ENCODE data around the gene SPINK4.
A peak's percentile ranks its signal among the peaks of the same experiment; 100 is the strongest.

SPINK4 gene

GRCh38 chr9:33257276-33257675 lies 17.3 kb downstream of the SPINK4 start:
- DNase-seq (ENCODE audit: low read depth in 2 of 2): no peak

DNA sequence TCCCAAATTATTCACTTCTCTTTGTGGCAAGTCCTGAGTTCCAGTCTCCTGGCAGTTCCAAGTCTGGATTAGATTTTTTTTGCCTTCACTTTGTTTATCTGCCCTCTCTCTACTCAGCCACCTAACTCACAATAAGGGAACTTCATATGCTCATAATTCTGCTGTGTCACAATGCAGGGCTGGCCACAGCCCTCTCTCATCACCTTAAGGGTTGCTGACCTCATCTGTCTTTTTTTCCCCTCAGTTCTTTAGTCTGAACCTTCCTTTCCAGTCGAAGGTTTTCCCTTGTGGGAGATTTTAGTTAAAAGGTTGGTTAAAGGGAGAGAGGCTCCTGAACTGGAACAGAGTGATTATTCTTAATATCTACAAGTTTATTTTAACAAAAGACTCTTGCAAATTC lies 20.4 kb downstream of the SPINK4 start:
- DNase-seq (ENCODE audit: low read depth in 2 of 2): no peak

GRCh38 chr9:33263131-33264002 lies 23.4 kb downstream of the SPINK4 start:
- no peak for DNase-seq (ENCODE audit: low read depth in 2 of 2)

DNA sequence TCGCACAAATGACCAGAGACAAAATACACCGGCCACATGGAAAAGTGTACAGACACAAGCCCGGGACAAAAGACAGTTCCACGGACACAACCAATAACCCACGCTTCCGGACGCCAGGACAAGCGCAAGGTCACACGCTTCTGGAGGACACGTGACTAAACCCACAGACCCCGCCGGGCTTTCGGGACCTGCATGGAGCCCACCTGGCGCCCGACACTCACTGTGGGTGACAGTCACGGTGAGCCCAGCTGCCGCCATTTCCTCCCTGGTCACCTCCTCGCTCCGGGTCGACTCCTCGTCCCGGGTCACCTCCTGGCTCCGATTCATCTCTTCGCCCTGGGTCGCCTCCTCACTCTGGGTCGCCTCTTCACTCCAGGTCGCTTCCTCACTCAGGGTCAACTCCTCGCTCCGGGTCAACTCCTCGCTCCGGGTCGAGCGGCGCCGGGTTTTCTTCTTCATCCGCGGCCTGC lies 24.1 kb downstream of the SPINK4 start:
- DNase-seq (ENCODE audit: low read depth in 2 of 2): peak; percentile 7 to 32

DNA sequence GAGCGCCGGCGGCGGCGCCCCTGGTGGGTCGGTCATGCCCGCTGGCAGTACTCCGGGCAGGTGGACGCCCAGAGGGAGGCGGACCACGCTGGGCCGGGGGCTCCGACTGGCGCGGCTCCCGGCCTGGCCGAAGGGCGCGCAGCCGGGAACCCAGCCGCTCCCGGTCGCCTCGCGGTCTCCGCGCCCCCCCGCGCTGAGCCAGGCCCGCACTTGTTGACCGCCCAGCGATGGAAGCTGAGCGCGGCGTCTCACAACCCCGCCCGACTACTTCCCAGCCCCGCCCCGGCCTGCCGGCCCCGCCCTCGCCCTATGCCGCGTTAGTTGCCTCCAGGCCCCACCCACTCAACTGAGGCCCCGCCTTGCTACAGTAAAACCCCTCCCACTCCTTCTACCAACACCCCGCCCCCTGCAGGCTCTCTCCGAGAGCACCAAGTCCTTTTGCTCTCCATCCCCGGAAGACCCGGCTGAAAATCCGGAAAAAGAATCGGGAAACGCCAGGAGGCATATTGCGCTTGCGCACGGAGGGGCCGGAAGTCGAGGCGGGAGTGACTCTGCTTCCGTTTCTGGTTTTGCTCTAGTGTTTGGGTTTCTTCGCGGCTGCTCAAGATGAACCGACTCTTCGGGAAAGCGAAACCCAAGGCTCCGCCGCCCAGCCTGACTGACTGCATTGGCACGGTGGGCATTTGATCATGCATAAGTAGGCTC lies 24.7 kb downstream of the SPINK4 start, which contains the start of the genes BAG1 and CHMP5:
Gene BAG1 (minus strand): TSS at position 236 of the 705 bp plus-strand sequence.
Gene CHMP5 (plus strand): TSS at position 577 of the 705 bp plus-strand sequence. CDS start 30 bp downstream, at position 607.
- DNase-seq (ENCODE audit: low read depth in 2 of 2): peak; percentile 99 to 100

- DNase-seq (ENCODE audit: low read depth in 2 of 2): no peak
Measured at GRCh38 chr9:33265211-33265865, 25.4 kb downstream of the SPINK4 start.

DNA sequence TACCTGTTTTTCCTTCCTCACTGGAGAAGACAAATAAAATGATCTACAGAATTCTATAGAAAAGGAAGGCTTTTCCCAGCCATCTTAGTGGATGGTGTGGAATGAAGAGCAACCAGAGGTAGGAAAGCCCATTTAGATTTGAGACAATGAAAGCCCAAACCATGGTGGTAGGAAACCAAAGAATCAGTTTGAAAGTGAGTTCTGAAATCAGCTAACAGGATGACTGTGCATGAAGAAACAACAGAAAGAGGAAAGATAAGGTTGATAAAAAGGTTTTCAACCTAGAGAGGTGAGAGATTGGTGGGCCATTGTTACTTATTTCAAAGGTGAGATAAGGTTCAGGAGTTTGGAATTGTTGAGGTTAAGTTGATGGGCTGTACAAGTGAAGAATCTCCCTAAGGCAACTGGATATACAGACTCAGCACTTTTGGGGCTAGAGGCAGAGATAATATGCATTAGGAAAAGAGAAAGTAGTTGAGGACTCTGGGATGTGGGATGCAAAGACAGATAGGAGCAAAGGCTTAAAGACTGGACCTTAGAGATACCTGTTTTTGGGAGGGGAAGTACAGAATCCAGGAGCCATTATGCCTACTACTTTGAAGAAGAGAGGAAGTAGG lies 27.3 kb downstream of the SPINK4 start:
- no peak for DNase-seq (ENCODE audit: low read depth in 2 of 2)

DNA sequence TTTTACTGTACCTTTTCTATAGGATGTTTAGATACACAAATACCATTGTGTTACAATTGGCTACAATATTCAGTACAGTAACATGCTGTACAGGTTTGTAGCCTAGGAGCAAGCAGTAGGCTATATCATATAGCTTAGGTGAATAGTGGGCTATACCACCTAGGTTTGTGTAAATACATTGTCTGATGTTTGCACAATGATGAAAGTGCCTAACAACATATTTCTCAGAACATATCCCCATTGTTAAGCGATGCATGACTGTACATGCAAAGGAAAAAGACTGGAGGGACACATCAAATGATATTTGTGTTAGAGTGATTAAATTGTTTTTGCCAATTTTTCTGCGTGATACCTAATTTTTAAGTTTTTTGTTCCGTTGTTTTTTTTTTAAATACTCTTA lies 30.2 kb downstream of the SPINK4 start:
- no peak for DNase-seq (ENCODE audit: low read depth in 2 of 2)

DNA sequence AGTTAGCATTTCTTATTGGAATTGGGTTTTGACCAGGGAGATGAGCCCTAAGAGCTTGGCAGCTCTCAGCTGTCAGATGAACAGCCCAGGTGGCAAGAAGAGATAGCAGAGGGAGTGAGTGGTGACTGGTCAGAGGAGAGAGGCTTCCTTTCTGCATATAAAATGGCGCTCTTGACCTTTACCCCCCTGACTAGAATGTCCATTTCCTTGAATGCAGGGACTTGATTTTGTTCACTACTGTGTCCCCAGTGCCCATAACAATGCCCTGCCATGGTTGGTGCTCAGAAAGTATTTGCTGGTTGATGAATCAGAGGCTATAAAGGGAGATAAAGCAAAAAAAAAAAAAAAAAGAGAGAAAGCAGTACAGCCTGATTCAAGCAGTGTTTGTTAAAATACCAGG lies 32.1 kb downstream of the SPINK4 start:
- no peak for DNase-seq (ENCODE audit: low read depth in 2 of 2)

GRCh38 chr9:33273266-33273971 lies 33.5 kb downstream of the SPINK4 start:
- no peak for DNase-seq (ENCODE audit: low read depth in 2 of 2)

DNA sequence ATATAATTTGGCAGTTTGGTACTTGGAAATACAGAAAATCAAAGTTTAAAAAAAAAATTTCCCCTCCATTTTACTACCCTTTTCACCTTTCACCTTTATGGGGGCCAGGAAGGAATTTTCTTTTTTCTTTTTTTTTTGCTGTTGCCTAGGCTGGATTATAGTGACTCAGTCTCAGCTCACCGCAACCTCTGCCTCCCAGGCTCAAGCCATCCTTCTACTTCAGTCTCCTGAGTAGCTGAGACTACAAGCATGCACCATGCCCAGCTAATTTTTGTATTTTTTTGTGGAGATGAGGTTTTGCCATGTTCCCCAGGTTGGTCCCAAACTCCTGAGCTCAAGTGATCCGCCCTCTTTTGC lies 34.0 kb downstream of the SPINK4 start:
- no peak for DNase-seq (ENCODE audit: low read depth in 2 of 2)

- no peak for DNase-seq (ENCODE audit: low read depth in 2 of 2)
Measured at GRCh38 chr9:33277484-33277883, 37.5 kb downstream of the SPINK4 start.

- DNase-seq (ENCODE audit: low read depth in 2 of 2): no peak
Measured at GRCh38 chr9:33285502-33285901, 45.5 kb downstream of the SPINK4 start.

DNA sequence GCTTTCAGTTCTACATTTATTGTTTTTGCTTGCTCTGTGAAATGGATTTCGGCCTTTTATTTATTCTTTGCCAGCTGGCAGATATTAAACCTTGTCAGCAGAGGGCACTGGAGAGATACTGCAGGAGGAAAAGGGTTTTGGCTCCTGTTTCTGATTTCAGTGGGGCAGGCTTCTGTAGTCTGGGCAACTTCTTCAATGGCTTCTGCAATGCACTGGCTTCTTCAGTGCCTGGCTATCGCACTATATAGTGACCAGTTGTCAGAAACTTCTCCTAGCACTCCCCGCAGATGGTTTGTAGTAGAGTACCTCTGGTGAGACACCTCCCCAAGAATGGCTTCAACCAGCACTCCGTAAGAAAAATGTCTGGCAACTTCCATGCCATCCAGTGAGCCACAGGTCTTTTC lies 47.1 kb downstream of the SPINK4 start:
- no peak for DNase-seq (ENCODE audit: low read depth in 2 of 2)

DNA sequence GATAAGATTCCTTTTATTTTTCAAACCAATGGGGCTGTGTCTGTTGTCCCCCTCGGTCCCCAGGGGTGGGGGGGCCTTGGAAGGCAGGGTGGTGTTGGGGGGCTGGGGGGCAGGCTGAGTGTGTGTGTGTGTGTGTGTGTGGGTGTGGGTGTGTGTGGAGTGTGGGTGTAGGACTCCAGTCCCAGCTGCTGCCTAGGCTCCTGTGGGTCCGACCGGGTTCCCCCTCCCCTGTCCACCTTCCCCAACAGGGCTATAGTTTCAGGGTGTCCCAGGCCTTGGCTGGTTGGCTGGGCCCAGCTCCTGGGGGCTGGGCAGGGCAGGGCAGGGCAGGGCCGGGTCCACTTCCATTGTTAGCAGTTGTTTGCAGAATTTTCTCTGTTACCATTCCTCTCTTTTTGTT lies 48.3 kb downstream of the SPINK4 start:
- no peak for DNase-seq (ENCODE audit: low read depth in 2 of 2)

- no peak for DNase-seq (ENCODE audit: low read depth in 2 of 2)
Measured at GRCh38 chr9:33288828-33289483, 49.0 kb downstream of the SPINK4 start.

GRCh38 chr9:33289496-33289895 lies 49.5 kb downstream of the SPINK4 start:
- peak in 1 of 2 experiments; percentile 20 for DNase-seq (ENCODE audit: low read depth in 2 of 2)

DNA sequence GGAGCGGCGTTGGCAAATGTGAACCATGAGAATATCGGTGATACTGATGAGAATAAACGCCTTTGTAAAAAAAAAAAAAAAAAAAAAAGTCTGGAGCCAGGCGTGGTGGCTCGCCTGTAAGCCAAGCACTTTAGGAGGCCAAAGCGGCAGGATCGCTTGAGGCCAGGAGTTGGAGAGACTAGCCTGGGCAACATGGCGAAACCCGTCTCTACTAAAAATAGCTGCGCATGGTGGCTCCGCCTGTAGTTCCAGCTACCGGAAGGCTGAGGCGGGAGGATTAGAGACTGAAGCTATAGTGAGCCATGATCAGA lies 49.9 kb downstream of the SPINK4 start:
- no peak for DNase-seq (ENCODE audit: low read depth in 2 of 2)

- DNase-seq (ENCODE audit: low read depth in 2 of 2): peak; percentile 96 to 97
Measured at GRCh38 chr9:33290247-33291030, 50.5 kb downstream of the SPINK4 start, which contains the start of gene NFX1. TSS of gene NFX1 (plus strand) at chr9:33290516. CDS start at chr9:33290573, 57 bp downstream.

DNA sequence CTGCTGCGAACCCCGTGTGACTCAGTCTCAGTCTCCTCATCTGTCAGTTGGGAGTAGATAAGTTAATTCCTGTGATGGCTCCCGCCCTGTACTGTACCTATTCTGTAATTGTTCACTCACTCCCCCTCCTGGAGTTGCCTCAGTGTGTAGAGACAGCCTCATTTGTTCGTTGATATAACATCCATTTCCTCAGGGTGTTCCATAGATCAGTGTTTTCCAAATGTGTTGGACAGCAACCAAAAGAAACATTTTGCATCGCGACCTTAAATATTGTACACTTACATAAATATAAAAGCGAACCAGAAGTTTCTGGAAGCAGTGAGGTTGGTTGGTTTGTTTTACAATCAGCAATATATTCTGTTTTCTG lies 51.0 kb downstream of the SPINK4 start:
- no peak for DNase-seq (ENCODE audit: low read depth in 2 of 2)
